ENCODE data around the gene KASH5.

- no peak for TF ChIP-seq CTCF (IDR thresholded peaks at IDR 0.05)
- no peak for TF ChIP-seq POLR2A (IDR thresholded peaks at IDR 0.05)
- no peak for TF ChIP-seq EP300 (IDR thresholded peaks at IDR 0.05)
Observed at GRCh38 chr19:49398001-49398615, 10.1 kb downstream of the KASH5 start.

Measured in ovary (tissue), 3 donors.